ENCODE results near the gene RAB37. TPM values are rescaled to one million over a fixed set of nuclear protein-coding genes. Genes with fewer than 3 reads are reported as not detected.

Gene RAB37
- total and polyA plus RNA-seq, 8 donors = 3.2 to 11.2 (median 10.3) TPM

- ATAC-seq = no peak
- Histone ChIP-seq H3K4me1 (peaks cover 0 to 27% of the 10 kb centered on the region in 2 donors), H3K27me3 (no peaks in the 10 kb centered on the region), H3K36me3 (peaks cover 0 to 61% of the 10 kb centered on the region in 2 donors), H3K27ac (no peak overlapping the region), H3K9me3 (no peaks in the 10 kb centered on the region), H3K4me3 (no peak overlapping the region)
- no peak for TF ChIP-seq CTCF (IDR thresholded peaks at IDR 0.05)
- intact Hi-C loops (cut with DNase I) = no loop called here
- DNase-seq = no peak
Observed at GRCh38 chr17:74785981-74786360, 48.9 kb downstream of the RAB37 start.

GRCh38 chr17:74786431-74787055 lies 49.5 kb downstream of the RAB37 start:
- Histone ChIP-seq H3K4me1 (peaks cover 0 to 28% of the 10 kb centered on the region in 2 donors), H3K27me3 (no peaks in the 10 kb centered on the region), H3K27ac (no peak overlapping the region), H3K36me3 (peaks cover 0 to 57% of the 10 kb centered on the region in 2 donors), H3K4me3 (no peak overlapping the region), H3K9me3 (no peaks in the 10 kb centered on the region)
- DNase-seq = peak in 1 of 4 donors; percentile 55
- TF ChIP-seq CTCF (IDR thresholded peaks at IDR 0.05) = no peak
- ATAC-seq = no peak
- intact Hi-C loops (cut with DNase I) = no loop called here

GRCh38 chr17:74790161-74791058 lies 53.4 kb downstream of the RAB37 start:
- H3K4me3 ChIP-seq = no peak overlapping the region
- peak; percentile 35 for ATAC-seq
- H3K36me3 ChIP-seq = peaks cover 0 to 76% of the 10 kb centered on the region in 2 donors
- intact Hi-C loops (cut with DNase I) = loop anchor here in 1 of 2 donors (5.0 kb wide), 1 partner anchor 72 kb away; no protein-coding TSS in a partner anchor
- H3K9me3 ChIP-seq = no peaks in the 10 kb centered on the region
- H3K27me3 ChIP-seq = no peaks in the 10 kb centered on the region
- DNase-seq = no peak
- peaks cover 0 to 31% of the 10 kb centered on the region in 2 donors for H3K4me1 ChIP-seq
- H3K27ac ChIP-seq = no peak overlapping the region
- no peak for TF ChIP-seq CTCF (IDR thresholded peaks at IDR 0.05)

GRCh38 chr17:74792586-74793105 lies 55.6 kb downstream of the RAB37 start:
- no peak overlapping the region for H3K4me3 ChIP-seq
- no peaks in the 10 kb centered on the region for H3K27me3 ChIP-seq
- H3K4me1 ChIP-seq = peaks cover 0 to 21% of the 10 kb centered on the region in 2 donors
- no peak overlapping the region for H3K27ac ChIP-seq
- no peak for ATAC-seq
- intact Hi-C loops (cut with DNase I) = loop anchor here in 1 of 2 donors (5.0 kb wide), 1 partner anchor 70 kb away; no protein-coding TSS in a partner anchor
- no peaks in the 10 kb centered on the region for H3K9me3 ChIP-seq
- H3K36me3 ChIP-seq = peaks cover 0 to 88% of the 10 kb centered on the region in 2 donors
- no peak for TF ChIP-seq CTCF (IDR thresholded peaks at IDR 0.05)
- DNase-seq = no peak
